HG03196 (cell line): ENCODE measurements around the gene FBXO4.
A peak's percentile ranks its signal among the peaks of the same experiment; 100 is the strongest.

Experiments used
- ATAC-seq: cut with Tn5 transposase; IDR thresholded peaks from one replicate; pipeline ENCODE4 v1.9.1; 2021; ENCODE audit not compliant: unreplicated experiment

The FBXO4 gene, protein sequence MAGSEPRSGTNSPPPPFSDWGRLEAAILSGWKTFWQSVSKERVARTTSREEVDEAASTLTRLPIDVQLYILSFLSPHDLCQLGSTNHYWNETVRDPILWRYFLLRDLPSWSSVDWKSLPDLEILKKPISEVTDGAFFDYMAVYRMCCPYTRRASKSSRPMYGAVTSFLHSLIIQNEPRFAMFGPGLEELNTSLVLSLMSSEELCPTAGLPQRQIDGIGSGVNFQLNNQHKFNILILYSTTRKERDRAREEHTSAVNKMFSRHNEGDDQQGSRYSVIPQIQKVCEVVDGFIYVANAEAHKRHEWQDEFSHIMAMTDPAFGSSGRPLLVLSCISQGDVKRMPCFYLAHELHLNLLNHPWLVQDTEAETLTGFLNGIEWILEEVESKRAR

DNA sequence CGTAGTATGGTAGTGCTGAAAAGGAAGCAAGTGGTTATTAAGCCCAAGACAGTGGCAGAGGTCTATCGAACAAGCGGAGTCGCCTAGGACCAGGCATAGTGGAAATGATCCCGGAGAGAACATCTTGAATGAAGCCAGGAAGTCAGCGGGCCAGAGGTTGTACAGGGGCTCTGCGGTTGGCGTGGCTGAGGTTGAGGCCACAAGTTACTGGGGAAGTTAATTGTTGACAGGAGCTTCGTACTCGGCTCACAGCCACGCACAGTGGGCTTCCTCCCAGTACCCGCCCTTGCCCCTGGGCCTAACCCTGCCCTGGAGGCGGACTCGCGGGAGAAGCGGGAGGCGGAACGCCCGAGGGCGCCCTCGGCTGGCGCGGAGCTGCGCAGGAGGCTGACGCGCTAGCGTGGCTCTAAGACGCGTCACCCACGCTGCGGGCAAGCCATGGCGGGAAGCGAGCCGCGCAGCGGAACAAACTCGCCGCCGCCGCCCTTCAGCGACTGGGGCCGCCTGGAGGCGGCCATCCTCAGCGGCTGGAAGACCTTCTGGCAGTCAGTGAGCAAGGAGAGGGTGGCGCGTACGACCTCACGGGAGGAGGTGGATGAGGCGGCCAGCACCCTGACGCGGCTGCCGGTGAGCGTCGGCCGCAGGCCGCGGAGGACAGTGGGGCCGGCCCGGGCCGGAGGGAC, at the start of gene FBXO4:
TSS of gene FBXO4 (plus strand) at position 410 of the 683 bp plus-strand sequence. CDS start at position 439, 29 bp downstream.
- ATAC-seq = peak; percentile 96

DNA sequence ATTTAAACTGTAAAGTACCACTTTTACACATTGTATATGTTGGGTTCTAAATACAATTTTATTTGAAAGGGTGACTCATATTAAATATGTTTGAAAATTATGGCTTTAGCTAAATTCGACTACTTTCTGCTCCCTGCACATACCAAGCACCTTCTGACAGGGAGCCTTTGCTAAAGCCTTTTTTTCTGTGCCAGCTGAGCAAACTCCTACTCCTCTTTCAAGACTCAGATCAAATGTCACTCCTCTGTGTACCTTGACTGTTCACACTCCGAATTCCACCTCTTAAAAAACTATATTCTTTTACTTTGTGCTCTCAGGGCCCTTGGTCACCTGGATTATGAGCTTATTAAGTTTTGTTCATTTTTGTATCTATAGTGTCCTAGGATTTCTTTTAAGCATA, 48.4 kb upstream of the FBXO4 start:
- no peak for ATAC-seq

DNA sequence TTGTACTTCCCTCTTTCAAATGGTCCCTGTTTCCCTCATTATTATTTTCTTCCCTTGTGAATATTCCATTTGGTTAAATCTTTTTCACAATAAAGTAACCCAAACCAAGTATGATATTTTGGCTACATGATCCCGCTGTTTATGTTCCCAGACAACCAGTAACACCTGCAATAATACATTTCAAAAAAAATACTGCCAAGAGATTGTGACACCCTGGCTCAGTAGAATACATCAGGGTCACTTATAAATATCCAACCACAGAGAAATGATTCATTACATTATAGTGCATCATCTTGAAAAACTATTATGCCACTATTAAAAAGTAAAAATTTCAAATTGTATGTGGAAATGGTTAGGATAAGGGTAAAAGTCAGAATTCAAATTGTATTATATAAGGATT, 47.7 kb upstream of the FBXO4 start:
- no peak for ATAC-seq

DNA sequence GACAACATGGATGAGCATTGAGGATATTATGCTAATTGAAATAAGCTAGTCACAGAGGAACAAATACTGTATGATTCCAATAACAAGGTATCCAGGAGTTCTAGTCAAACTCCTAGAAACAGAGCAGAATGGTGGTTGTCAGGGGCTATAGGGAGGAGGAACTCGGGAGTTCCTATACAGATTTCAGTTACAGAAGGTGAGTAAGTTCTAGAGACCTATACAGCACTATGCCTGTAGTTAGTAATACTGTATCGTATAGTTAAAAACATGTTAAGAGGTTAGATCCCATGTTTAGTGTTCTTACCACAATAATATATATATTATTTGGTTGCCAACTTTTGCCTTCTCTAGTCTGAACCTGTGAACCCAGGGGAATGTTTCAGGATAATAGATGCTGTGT, 46.9 kb upstream of the FBXO4 start:
- peak; percentile 35 for ATAC-seq

DNA sequence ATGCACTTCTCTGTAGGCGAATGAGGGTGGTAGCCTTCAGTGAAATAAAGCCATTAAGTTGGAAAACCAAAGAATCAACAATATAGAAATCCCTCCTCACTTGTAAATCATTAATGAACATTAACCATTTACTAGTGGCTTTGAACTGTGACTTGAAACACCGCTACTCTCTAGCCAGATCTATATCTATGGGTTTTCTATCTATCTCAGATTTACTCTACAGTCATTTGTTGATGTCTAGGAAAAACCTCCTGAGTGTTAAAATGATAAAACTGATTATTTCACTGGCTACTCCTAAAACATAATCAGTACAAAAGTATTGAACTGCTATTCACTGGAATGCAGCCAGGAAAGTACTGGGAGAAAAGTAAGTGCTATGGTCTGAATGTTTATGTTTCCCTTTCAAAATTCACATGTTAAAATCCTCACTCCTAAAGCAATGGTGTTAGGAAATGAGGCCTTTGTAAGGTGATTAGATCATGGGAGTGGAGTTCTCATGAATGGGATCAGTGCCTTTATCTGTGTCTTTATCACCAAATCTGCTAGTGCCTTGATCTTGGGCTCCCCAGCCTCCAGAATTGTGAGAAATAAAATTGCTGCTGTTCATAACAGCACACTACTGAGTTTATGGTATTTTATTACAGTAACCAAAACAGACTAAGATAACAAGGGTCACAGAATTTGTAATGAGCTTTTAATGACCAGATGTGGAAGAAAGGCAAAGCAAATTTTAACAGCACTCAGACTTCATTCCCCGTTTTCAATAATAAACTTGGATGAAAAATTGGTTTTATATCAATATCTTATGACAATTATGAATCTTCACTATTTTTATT, 46.2 kb upstream of the FBXO4 start:
- peak; percentile 70 for ATAC-seq

DNA sequence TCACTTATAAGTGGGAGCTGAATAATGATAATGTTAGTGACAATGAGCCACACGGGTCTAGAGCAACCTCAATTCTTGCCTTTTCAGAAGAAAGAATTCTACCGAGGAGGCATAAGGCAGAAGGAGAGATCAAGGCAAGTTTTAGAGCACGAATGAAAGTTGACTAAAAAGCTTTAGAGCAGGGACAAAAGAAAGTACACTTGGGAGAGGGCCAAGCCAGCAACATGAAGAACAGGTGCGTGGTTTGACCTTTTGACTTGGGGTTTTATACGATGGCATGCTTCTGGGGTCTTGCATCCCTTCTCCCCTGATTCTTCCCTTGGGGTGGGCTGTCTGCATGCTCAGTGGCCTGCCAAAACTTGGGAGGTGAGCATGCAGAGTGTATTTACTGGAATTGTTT, 42.3 kb upstream of the FBXO4 start:
- no peak for ATAC-seq

DNA sequence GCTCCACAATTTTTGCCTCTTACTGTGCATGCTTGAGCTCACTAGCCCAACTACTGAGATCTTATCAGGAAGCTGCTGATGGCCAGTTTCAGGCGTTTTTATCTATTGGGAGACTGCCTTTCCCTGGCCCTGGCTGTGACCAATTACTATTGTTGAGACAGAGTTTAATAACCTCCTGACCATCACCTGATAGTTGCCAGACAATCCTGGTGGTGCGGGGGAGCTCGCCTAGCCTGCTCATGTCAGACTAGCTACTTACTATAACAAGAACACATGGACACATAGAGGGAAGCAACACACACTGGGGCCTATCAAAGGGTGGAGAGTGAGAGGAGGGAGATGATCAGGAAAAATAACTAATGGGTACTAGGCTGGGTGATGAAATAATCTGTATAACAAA, 41.8 kb upstream of the FBXO4 start:
- ATAC-seq = no peak

DNA sequence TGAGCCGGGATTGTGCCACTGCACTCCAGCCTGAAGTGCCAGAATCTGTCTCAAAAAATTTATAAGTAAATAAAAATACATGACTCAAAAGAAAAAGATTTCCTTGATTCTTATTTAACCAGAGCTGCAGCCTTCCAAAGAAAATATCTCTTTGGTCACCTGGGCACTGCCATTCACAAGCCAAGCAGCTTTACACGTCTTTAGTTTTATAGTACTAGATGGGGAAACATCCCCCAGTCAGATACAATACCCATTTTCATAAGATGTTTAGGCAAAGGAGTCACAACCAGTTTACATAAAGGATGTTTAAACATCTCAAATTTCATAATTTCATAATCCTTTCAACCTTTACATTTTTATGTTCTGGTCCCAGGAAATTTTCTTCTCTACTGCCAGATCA, 41.1 kb upstream of the FBXO4 start:
- ATAC-seq = no peak

DNA sequence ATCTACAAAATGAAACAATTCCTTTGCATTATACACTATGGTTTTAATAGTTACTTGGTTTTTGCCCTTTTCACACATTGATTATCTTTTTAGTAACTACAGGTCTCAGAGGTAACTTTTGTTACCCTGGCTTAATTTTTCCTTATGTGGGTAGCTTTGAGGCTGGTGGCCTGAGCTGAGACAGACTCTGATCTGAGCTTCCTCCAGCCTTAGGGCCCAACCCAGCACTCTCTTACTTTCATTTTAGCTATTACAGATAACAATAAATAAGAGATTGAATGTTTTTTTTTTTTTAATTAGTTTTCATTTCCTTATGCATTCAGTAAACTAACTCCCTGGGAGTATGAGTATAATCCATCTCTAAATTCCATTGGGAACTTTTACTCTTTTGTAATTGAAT, 39.8 kb upstream of the FBXO4 start:
- no peak for ATAC-seq

DNA sequence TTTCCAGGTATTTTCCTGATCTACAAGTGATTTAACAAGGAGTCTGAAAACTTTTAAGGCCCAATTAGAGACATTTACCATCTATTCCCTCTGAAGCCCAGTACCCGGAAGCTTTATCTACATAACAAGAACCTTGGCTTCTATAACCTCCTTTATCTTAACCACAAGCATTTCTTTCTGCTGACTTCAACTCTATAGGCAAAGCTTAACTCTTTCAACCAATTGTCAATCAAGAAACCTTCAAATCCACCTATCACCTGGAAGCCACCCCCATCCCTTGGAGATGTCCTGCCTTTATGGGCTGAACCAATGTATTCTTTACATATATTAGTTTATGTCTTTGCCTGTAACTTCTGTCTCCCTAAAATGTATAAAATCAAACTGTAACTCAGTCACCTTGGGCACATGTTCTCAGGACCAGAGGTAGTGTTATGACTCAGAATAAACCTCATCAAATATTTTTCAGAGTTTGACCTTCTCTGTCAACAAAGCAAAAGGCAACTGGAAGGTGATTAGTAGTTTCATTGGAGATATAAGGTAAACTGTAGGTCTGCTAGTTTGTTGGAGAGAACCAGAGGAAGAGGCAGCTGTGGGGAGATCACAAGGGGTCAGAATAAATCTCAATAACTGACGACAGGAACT, 33.9 kb upstream of the FBXO4 start:
- no peak for ATAC-seq

DNA sequence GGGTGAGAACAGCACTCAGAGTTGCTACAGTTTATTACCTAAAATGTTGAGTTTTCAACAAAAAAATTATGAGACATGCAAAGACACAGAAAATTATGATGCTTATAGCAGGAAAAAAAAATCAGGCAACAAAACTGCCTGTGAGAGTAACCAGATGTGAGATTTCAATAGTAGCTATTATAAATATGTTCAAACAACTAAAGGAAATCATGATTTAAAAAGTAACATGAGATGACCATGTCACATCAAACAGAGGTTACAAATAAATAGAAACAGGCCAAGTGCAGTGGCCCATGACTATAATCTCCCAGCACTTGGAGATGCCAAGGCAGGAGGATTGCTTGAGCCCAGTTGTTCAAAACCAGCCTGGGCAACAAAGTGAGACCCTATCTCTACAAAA, 33.0 kb upstream of the FBXO4 start:
- ATAC-seq = no peak

DNA sequence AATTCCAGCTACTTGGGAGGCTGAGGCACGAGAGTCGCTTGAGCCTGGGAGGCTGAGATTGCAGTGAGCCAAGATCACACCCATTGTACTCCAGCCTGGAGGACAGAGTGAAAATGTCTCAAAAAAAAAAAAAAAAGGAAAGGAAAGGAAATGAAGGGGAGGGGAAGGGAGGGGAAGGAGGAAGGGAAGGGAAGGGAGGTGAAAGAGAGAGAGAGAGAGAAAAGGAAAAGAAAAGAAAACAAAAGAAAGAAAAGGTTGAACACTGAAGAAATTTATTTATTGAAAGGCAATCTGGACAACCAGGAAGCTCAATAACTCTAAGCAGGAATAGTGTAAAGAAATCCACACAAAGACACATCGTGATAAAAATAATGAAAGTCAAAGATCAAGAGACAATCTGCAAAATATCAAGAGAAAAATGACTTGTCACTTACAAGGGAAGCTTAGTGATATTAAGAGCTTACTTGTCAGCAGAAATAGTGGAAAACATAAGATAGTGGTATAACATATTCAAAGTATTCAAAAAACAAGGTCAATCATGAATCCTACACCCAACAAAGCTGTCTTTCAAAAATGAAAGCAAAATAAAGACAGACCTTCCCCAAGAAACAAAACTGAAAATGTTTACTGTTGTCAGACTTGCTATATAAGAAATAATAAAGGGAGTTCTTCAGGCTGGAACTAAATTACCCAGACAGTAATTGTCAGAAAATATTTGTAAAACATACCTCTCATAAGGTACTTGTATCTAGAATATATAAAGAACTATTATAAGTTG, 31.8 kb upstream of the FBXO4 start:
- no peak for ATAC-seq

DNA sequence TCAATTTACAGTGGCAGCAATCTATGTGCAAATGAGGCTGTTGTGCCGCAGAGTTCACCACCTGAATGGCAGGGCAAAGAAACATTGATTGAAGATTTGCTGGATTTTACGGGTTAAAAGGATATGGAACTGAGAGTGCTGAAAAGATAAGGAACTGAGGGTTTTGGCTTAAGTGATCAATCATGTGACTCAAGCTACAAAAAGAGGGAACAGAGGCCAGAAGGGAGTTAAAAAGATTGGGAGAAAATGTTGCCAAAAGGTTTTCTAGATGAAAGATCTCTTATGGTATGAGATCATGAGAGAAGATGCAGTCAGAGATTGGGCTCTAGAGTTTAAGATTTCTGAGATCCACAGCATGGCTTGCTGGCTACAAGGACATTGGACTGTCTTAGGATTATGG, 28.9 kb upstream of the FBXO4 start:
- ATAC-seq = no peak

DNA sequence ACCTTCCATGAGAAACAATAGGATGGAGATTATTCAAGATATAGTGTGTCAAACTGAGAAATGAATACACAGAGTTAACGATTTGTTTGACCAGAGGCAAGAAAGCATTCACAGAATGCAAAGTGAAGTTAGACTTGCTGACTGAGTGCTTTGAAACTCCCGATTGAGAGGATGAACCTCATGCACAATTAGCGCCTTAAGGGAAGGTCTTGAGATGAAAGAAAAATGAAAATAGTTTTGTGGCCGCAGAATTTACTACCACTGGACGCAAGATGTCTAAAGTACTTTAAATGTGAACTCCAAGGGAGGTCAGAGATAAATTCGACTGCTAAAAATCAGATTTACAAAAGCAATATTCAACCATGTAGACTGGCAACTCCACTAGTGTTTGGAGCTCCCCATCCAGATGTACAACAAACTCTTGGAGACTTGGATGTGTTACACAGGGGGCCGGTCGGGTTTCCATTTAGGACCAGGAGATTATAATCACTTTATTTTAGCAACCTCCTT, 21.6 kb upstream of the FBXO4 start:
- ATAC-seq = no peak

DNA sequence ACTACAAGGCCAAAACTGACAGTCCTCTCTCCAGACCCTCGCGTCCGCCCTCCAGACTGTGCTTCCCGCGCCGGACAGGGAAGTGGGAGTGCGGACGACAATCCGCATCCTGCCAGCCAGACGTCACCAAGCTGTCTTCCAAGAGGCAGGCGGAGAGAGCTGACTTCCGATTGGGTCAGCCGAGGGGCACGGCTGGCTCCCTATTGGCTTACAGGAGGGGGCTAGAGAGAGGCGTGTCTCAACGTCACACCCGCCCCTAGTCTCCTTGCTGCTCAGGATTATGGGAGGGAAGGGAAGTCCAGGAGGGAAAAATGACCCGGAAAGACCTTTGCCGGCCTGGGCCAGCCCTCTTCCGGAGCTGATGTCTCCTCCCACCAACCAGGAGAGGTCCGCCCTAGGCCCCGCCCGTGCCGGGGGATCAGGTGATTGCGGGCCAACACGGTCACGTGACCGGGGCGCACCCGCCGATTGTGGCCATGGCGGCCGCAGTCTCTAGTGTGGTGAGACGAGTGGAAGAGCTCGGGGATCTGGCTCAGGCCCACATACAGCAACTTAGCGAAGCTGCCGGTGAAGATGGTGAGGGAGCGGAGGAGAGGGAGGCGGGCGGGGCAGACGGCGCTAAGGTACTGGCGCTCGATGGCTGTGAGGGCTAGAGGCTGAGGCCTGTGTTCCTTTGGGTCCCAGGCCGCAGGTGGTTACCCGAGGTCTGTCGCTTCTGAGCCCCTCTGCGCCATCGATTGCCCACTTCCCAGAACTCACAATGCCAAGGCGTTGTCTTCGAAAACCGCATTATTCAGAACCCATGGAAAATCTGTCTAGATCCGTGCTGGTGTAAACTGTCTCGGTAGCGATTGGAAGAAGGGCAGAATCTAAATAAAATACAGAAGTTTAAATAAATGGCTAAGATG, 20.9 kb upstream of the FBXO4 start, which contains the start of gene RIMOC1:
TSS of gene RIMOC1 (plus strand) at position 453 of the 908 bp plus-strand sequence. CDS start at position 477, 24 bp downstream.
- ATAC-seq = peak; percentile 99

DNA sequence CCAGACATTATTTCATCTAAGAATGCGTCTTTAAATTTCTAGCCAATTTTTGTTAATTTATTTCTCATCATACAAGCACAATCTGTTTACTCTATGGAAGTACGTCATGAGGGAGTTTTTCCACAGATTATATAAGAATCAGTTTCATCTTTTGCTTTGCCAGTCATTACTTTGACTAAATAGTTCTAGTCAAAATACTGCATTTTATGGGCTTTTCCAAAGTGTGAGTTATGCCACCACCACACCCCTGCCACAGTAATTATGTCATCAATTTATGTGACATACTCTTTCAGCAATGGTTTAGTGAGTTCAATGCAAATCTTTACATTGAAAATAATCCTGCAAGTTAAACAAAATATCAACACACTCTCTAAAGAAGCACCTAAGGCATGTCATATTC, 18.9 kb upstream of the FBXO4 start:
- ATAC-seq = no peak

DNA sequence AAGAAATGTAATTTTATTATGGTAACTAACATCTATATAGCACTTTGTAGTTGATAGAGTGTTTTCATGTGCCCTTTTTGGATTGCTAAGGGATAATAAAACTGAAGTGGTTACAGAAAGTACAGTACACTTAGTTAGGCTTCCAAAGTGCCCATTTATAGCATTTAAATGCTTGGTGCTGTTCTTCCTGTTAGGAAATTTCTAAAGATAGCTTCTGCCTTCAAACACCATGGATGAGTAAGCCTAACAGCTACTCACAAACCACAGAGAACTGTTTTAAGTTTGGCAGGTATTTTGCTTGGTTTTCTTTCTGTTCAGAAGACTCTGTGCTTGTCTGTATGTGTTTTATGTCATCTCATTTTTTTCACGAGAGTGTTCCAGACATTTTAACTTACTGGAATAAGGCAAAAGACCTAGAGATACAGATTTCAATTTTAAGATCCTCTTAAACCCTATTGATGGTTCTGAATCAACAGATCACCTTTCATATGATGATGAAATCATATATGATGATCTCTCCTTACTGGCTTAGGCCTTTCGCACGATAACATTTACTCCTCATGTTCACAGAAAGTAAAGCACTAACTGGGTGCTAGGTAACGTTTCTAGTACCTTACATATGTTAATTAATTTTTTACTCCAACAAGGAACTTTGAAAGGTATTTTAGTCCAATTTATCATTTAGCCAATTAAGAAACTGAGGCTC, 16.6 kb upstream of the FBXO4 start:
- ATAC-seq = no peak

DNA sequence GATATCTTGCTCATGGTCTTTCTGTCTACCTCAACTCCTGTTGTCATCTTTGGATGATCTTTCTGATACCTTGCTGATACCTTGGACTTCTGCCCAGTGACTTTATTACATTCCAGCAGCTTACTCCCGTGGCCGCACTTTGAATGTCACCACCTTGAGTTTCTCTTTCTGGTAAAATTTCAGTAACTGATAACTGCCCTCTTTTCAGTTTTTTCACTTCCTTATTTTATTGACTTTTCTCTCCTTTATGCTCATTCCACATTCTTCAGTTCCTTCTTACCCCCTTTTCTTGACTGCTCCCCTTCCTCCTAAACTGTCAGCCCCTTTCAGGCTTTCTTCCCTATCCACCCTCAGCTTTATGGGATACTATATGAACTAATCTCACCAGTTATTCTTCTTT, 7.0 kb upstream of the FBXO4 start:
- no peak for ATAC-seq
